ENCODE data around the gene HUS1B.

Gene HUS1B

GRCh38 chr6:620950-621349 is 36.0 kb downstream of the HUS1B start:
- no peak for DNase-seq

DNA sequence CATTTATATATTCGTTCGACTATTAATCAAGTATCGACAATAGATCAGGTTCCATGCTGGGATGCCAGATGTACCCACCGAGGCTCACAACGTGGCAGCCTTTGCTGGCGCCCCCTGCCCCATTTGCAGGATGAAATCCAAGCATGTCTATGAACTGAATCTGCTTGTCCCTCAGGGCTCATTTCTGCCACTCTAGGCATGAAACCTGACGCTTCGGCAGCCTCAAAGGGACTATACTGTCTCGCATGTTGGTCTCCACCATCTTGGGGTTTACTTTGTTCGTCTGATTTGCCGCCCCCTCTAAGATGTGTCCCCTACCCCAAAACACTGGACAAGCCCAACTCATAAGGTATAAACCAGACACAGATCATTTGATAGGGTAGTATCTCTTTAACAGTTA is 36.7 kb downstream of the HUS1B start:
- DNase-seq: no peak

DNA sequence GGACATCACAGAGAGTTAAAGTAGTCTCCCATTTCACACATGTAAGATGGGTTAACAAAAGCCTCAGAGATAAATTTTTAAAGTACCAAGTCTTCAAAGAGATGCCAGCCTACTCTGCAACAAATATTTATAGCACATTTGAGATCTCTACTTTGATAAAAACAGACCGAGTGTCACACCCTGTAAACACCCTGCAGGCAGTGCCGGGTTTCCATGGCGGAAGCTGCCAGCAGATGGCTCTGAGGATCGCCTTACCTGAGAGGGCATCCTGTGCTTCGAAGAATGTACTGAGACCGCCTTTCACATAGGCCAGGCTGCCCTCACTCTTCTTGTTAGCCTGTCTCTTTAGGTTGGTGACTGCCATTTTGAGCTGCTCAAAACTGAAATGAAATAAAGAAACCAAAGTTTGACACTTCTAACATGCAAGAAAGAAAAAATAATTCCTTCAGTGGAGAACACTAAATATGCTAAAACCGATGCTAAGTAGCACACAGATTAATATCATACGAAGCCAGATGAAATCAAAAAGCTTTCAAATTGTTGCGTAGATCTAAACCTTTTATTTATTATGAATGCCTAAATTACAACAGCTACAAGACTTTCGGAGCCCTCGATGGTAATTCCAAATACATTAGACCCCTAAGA is 39.3 kb downstream of the HUS1B start:
- no peak for DNase-seq

DNA sequence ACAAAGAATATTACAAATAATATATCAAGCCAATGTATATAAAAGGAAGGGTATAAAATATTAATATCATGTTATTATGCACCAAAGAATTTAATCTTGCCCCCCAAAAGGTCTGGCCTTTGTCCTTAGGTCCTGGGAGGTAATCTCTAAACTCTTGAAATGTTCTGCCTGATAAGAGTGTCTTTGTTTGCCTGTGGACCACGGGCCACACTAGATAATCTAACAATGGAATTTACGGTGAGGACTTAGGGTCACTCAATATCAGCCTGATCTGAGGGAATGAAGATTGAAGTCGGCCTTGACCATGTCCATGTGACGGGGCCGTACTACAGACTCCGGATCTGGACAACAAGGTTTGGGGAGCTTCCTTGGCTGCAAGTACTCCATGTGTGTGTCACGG is 42.9 kb downstream of the HUS1B start:
- DNase-seq: no peak

GRCh38 chr6:611928-612327 is 45.0 kb downstream of the HUS1B start:
- DNase-seq: no peak

DNA sequence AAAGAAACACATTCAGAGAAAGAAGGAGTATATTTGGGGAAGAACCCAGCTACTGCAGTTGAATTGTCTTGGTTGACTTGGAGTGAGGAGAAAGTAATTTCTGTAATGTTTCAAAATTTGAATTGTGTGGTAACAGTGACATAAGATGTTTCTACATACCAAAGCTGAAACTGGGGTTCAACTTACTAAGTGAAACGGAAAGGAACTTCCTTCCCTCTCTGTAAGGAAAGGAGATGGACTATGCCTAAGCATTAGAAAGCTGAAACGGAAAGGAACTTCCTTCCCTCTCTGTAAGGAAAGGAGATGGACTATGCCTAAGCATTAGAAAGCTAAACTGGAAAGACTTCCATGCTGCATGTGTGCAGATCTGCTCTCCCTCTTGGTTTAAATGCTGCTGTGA is 46.0 kb downstream of the HUS1B start:
- no peak for DNase-seq

- no peak for DNase-seq
Observed at GRCh38 chr6:609905-610304, 47.0 kb downstream of the HUS1B start.

GRCh38 chr6:606829-607379 is 50.0 kb downstream of the HUS1B start:
- DNase-seq: no peak

Measured in T1000 (cell line).